GM21619 (cell line): ENCODE measurements around the gene FCN3.

Experiments
- ATAC-seq: cut with Tn5 transposase; IDR thresholded peaks from one replicate; pipeline ENCODE4 v1.9.1; 2021; ENCODE audit not compliant: unreplicated experiment

FCN3 gene

GRCh38 chr1:27380766-27381733 is 6.4 kb upstream of the FCN3 start:
- no peak for ATAC-seq

- ATAC-seq, result no peak
Observed at GRCh38 chr1:27380224-27380623, 5.6 kb upstream of the FCN3 start.

GRCh38 chr1:27379564-27380122 is 5.0 kb upstream of the FCN3 start:
- no peak for ATAC-seq

GRCh38 chr1:27377760-27378495 is 3.3 kb upstream of the FCN3 start:
- ATAC-seq, result no peak

- no peak for ATAC-seq
Observed at GRCh38 chr1:27372808-27373690, 1.6 kb downstream of the FCN3 start.

- ATAC-seq, result no peak
Observed at GRCh38 chr1:27372022-27372807, 2.4 kb downstream of the FCN3 start.

GRCh38 chr1:27368869-27369582 is 5.6 kb downstream of the FCN3 start:
- ATAC-seq, result no peak

- ATAC-seq, result no peak
Observed at GRCh38 chr1:27367160-27367650, 7.4 kb downstream of the FCN3 start.

GRCh38 chr1:27366411-27367159 is 8.0 kb downstream of the FCN3 start, which contains the start of gene MAP3K6:
MAP3K6 (minus strand) TSS chr1:27366961; CDS start chr1:27366597, 364 bp downstream.
- peak; percentile 26 for ATAC-seq

- peak; percentile 34 for ATAC-seq
Observed at GRCh38 chr1:27366113-27366410, 8.6 kb downstream of the FCN3 start.

- ATAC-seq, result peak; percentile 41
Observed at GRCh38 chr1:27365372-27366112, 9.1 kb downstream of the FCN3 start.

GRCh38 chr1:27364696-27365371 is 9.8 kb downstream of the FCN3 start:
- no peak for ATAC-seq

- ATAC-seq, result no peak
Observed at GRCh38 chr1:27363766-27364695, 10.6 kb downstream of the FCN3 start.

- no peak for ATAC-seq
Observed at GRCh38 chr1:27361553-27361952, 13.1 kb downstream of the FCN3 start.

- no peak for ATAC-seq
Observed at GRCh38 chr1:27361044-27361402, 13.6 kb downstream of the FCN3 start.
